Dedifferentiated amniotic fluid mesenchymal stem cell (primary cell): ENCODE results near the gene DUOX1.

Experiments used
- DNase-seq: peaks from one replicate; pipeline ENCODE4 v3.0.0-alpha.2; 2016; ENCODE audit errors: extremely low spot score

Gene DUOX1

DNA sequence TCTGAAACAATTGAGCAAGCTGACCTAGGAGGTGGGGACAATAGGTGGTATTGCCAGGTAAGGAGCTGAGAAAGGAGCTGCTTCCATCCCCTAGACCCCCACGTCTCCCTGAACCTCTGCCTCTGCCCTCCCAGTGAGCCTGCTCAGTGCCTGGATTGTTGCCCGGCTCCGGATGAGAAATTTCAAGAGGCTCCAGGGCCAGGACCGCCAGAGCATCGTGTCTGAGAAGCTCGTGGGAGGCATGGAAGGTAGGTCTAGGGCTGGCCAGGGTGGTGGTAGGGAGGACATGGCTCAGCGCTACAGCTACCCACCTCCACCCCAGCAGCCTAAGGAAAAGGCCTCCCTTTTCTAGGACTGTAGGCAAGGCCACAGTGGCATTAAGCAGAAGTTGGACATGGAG is 13.3 kb downstream of the DUOX1 start:
- DNase-seq, result no peak

DNA sequence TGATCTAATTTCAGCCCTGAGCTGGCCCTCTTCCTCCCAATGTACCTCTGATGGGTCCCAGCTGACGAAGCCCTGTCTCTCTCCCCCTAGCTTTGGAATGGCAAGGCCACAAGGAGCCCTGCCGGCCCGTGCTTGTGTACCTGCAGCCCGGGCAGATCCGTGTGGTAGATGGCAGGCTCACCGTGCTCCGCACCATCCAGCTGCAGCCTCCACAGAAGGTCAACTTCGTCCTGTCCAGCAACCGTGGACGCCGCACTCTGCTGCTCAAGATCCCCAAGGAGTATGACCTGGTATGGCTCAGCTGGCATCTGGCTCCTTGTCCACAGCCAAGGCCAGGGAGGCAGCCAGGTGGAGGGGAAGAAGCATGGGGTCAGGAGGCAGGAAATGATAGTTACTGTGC is 14.2 kb downstream of the DUOX1 start:
- DNase-seq, result no peak

DNA sequence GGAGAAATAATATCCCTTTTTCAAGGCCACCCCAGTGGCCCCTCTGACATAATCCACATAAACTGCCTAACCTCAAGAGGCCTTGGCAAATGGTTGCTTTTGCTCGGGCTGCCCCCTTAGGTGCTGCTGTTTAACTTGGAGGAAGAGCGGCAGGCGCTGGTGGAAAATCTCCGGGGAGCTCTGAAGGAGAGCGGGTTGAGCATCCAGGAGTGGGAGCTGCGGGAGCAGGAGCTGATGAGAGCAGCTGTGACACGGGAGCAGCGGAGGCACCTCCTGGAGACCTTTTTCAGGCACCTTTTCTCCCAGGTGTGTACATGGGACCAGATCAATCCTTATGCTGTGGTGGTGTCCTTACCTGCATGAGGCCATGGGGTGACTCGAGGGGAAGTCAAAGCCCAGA is 15.0 kb downstream of the DUOX1 start:
- DNase-seq, result no peak

DNA sequence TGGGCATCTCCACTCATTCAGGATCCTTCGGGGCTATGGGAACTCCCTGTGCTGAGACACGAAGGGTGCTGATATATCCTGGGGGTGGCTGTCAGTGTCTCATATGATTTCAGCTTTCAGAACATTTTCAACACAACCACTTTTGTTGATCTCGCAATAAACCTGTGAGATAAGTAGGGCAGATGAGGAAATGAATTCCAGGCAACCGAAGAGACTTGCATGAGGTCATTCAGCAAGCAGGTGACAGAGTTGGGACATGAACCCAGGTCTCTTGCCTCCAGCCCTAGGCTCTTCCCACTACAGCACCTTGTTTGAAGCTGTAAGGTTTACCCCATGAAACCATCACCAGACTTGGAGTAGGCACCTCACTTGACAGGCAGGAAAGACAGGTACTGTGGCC is 16.6 kb downstream of the DUOX1 start:
- no peak for DNase-seq

DNA sequence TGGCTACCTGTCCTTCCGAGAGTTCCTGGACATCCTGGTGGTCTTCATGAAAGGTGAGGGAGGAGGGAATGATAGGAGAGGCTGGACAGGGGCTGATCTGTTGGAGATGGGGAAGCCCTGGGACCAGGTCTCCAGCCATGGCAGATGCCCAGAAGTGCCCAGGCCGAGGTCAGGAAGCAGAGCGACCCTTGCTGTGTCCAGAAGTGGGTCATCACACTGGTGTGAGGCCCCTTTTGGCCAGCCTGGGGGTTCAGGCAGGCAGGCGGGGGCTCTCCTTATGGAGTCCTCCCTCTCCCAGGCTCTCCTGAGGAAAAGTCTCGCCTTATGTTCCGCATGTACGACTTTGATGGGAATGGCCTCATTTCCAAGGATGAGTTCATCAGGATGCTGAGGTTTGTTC is 17.8 kb downstream of the DUOX1 start:
- no peak for DNase-seq

DNA sequence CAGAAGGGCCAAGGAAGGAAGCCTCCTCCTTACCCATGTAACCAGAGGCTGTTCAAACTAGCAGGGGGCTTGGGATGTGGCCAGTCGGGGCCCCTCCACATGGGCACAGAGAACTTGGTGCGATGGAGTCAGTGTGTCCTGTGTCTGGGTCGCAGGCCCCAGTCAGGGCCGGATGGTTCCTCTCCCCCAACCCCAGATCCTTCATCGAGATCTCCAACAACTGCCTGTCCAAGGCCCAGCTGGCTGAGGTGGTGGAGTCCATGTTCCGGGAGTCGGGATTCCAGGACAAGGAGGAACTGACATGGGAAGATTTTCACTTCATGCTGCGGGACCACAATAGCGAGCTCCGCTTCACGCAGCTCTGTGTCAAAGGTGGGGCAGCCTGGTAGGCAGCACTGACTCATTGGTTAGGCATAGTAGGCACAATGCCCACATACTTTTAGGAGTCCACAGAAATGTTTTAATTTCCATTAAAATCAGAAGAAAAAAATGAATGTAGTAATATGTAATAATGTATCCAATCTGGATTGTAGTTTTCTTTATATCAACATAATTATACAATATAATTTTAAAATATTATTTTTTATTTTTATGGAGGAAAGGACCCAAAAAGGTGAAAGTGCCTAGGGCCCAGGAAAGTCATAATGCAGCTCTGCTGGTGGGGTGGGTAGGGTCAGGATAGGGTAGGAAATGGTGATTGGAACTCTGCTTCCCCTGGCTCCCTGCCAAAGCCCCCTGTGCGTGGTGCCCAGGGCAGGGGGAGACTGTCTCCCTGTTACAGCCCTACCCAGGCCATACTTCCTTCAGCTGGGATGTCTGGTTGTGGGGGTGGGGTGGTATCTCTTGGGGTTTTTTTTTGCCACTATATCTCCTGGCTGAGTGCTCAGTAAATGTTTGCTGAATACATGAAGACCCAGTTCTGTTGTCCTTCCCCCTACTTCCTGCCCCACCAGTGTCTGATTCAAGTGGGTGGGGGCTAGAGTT is 18.6 kb downstream of the DUOX1 start:
- no peak for DNase-seq

DNA sequence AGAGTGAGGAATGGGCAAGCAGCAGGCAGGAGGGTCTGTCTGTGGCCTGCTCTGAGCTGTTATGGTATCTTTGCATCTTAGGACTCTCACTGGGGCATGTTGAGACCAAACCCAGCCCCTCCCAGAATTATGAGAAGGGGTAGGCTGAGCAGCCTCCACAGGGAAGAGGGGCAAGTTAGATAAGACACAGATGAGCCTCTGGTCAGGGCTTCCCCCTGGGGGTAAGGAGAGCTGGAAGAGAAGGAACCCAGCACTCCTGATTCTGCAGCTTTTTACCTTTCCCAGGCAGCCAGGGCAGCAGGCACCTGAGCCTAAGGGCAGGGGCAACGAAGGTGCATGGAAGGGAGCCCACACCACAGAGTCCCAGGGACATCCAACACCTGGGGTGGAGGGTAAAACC is 19.3 kb downstream of the DUOX1 start:
- no peak for DNase-seq

DNA sequence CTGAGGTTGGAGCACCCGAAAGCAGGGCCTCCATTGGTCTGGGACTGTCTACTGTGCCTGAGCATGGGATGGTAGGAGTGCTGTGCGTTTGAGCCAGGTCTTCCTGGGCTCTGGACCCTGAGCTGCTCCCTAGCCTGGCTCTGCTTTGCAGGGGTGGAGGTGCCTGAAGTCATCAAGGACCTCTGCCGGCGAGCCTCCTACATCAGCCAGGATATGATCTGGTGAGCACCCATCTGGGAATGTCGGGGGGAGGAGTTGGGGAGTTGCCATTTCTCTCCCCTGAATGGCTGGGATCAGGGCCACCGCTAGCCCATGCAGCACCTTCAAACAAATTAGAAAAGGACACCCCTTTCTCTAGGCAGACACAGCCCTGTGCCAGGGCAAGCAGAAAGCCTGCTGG is 20.7 kb downstream of the DUOX1 start:
- DNase-seq, result no peak

DNA sequence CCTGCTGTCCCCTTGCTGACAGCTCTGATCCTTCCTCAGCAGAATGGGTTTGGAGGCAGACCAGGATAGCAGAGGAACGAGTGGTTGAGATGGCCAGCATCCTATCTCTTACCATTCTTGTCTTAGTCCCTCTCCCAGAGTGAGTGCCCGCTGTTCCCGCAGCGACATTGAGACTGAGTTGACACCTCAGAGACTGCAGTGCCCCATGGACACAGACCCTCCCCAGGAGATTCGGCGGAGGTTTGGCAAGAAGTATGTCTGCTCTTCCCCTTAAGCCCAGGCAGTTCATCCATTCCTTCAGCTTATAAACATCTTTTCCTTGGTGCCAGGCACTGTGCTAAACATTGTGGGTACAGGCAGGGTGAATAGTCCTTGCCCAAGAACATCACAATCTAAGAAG is 21.2 kb downstream of the DUOX1 start:
- no peak for DNase-seq

DNA sequence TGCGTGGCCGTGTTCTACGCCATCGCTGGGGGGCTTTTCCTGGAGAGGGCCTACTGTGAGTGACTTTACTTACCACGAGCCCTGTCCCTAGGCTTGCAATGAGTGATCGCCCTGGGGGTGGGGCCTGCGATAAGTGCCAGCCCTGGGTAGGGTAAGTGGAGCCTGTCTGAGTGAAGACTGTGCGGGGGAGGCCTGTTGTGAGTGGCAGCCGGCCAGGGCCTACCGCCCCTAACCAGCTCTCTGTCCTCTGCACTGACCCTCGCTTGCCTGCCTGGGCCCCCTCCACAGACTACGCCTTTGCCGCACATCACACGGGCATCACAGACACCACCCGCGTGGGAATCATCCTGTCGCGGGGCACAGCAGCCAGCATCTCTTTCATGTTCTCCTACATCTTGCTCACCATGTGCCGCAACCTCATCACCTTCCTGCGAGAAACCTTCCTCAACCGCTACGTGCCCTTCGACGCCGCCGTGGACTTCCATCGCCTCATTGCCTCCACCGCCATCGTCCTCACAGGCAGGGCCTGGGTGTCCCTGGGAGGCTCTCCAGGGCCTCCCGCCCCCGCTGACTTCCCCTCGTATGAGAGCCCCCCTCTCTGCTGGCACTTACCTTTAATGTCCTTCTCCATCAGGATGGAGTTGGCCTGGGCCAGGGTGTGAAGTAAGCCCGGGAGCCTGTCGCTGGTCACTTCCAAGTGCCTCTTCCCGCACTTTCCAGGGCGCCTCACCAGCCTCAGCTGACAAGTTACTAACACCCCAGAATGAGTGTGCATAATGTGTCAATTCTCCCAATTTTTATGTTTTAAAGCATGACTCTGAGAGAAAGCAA is 22.4 kb downstream of the DUOX1 start:
- DNase-seq, result no peak

DNA sequence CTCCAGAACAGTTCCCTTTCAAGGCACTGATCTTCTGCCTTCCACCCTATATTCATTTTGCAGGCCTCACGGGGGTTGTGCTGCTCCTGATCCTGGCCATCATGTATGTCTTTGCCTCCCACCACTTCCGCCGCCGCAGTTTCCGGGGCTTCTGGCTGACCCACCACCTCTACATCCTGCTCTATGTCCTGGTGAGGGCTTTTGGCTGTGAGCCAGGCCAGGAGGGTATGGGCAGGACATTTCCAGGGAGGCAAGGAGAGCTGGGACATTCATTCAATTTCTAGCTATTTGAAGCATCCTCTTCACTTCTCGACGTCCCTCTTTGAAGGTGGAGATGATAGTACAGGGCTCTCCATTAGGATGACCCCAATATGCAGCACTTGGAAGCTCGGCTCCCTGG is 25.9 kb downstream of the DUOX1 start:
- no peak for DNase-seq

DNA sequence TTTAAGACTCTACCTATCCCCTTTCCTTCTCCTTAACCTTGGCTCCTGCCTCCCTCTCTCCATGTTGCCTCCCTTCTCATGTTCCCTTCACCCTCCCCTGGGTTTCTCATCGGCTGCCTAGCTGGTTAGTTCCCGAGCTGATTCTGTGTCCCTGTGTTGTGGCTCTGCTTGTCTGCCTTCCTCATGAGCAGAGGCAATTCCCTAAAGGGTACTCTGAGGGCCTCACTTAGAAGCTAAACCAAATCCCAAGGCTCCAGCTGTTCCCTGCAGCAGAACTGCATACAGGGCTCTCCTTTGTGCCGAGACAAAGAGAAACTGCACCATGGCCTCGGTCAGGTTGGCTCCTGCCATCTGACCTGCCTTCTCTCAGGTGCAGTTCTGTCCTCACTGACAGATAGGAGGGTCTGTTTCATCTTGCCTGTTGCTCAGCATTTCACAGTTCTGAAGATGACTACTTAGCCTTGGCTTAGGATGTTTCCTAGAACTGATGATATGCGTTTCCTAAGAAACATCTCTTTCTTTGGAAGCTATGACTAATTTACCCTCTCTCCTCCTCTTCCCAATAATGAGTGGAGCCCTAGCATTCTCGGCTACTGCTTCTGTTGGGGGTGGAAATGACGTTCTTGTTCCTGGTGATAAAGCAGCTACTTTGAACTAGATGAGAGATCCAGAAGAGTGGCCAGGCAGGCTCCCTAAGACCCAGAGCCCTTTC is 27.1 kb downstream of the DUOX1 start:
- DNase-seq, result no peak

DNA sequence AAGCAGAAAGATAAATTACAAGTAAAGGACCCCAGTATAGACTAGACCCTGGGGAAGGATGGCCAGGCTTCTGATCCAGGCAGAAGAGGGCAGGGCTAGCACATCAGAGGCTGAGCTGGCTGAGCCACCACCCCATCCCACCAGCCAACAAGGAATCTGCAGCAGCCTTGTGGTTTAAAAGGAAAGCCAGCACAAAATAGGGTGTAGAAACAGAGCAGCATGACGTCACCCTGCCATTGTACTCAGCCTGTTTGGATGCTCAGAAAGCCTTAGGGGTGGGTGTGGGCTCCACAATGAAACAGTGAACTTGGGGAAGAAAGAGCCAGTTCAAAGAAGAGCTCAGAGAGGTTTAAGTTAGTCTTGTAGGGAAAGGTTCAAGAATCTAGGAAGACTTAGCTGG is 28.2 kb downstream of the DUOX1 start:
- peak; percentile 74 for DNase-seq

DNA sequence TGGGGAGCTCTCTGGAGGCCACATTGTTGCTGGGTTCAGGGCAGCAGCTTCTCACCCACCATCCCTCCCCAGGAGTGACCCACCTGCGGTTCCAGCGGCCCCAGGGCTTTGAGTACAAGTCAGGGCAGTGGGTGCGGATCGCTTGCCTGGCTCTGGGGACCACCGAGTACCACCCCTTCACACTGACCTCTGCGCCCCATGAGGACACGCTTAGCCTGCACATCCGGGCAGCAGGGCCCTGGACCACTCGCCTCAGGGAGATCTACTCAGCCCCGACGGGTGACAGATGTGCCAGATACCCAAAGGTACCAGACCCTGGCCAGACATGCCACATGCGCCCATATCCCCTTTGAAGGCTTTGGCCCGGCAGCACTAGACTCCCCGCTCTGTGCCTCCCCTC is 31.9 kb downstream of the DUOX1 start:
- no peak for DNase-seq

DNA sequence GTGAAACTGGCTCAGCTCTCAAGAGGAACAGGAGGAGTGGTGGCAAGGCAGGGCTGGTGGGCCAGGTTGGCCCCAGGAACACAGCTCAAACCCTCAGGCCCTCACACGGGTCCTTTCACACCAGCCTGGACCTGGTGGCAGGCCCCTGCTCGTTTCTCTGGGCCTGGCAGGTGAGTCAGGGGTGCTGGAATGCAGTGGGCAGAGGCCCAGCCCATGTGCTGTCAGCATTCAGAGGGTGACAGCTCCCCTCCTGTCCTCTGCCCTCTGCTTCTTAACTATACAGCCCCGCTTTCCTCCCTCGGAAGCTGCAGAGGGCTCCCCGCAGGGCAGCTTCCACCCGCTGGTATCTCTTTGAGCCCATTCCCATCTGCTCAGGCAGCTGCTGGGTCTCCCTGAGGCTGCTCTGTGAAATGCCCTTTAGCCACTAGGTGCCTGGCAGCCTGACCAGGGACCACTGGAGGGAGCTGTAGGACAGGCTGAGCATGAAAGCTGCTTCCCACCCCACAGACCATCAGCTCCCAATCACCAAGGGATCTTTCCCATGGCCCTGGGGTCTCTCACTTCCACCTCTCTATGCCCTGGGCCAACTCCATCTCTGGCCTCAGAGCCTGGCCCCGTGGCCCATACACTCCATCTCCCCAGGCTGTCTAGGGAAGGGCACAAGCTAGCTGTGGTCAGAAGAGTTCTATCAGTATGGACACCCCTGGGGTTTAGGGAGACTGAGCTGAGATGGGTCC is 33.1 kb downstream of the DUOX1 start:
- peak; percentile 71 for DNase-seq

DNA sequence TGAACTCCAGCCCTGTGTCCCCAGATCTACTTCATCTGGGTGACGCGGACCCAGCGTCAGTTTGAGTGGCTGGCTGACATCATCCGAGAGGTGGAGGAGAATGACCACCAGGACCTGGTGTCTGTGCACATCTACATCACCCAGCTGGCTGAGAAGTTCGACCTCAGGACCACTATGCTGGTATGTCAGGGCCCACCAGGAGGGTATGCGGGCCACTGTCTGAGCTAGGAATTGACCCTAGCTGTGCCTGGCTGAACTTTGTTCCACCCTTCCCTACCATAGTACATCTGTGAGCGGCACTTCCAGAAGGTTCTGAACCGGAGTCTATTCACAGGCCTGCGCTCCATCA is 33.7 kb downstream of the DUOX1 start:
- no peak for DNase-seq

DNA sequence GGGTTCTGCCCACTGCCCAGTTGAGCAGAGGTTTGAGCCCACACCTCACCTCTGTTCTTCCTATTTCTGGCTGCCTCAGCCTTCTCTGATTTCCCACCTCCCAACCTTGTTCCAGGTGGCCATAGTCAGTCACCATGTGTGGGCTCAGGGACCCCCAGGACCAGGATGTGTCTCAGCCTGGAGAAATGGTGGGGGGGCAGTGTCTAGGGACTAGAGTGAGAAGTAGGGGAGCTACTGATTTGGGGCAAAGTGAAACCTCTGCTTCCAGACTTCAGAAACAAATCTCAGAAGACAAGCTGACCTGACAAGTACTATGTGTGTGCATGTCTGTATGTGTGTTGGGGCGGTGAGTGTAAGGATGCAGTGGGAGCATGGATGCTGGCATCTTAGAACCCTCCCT is 35.1 kb downstream of the DUOX1 start:
- DNase-seq, result no peak

DNA sequence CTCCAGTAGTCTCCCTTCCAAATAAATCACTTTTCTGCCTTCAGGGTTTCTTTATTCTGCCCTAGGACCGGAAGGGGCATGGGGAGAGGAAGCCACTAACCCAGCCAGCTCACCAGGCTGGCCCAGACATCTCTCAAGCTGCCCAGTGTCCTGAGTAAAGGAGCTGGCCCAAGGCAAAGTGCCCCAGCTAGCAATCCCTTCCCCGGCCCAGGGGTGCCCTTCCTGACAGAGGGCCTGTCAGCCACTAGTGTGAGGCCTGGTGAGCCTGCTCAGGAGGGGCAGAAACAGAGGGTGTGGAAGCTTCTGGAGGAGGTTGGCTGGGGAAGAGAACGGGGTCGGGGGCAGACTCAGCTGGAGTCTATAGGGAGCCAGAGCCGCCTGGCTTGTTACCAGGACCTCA is 35.7 kb downstream of the DUOX1 start:
- DNase-seq, result no peak

DNA sequence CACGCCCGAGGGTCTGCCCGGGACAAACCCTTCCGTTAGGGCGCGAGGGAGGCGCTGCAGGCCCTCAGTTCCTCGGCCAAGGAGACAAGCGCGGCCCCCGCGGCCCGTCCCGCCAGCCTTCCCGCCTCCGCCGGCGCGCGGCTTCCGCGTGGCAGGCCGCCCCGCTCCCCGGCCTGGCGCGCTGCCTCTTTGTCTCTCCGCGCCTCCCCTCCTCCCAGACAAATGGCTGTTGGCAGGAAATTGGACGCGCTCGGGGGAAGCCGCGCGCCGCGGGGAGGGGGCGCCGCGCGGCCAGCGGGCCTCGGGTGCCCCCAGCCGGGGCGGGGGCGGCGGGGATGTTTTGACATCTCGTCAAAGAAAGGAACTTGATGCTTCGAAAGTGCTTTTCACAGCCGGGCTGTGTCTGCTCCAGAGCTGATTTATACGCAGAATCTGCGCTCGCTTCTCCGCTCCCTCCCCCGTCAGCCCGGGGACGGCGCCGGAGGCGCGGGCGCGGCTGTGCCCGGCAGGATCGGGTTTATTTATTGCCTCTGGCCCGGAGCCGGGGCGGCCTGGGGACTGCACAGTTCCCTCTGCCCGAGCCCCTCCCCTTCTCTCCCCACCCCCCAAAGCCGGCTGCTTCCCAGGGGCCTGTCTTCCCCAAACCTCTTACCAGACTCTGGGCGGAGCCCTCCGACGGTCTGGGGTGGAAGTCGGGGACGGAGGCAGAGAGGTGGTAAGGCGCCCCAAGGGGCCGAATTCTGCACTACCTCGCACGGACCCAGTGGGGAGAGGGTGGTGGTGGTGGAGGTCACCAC is 37.2 kb downstream of the DUOX1 start:
- DNase-seq, result peak; percentile 77

DNA sequence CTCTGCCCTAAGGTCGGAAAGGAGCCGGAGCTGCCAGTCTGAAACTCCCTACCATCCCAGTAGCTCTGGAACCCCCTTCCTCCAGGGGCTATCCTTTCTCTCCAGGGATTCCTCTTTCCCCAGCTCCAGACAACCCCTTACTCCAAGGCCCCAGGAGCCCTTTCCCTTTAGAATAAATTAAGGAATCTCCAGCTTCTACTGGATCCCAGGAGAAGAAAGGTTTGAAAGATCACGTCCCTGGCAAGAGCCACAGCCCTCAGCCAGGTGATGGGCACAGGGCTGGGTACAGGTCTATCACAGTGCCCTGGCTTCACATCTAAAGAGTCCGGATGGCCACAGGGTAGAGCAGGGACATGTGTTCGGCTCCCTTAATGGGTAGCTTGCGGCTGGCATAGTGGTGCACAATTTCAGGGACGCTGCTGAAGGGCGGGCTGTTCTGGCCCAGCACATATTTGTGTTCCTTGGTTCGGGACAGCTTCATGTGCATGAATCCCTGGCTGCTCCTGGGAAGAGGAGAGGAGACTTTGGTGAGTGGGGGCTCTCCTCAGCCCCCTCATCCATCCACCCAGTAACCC is 37.9 kb downstream of the DUOX1 start:
- no peak for DNase-seq

DNA sequence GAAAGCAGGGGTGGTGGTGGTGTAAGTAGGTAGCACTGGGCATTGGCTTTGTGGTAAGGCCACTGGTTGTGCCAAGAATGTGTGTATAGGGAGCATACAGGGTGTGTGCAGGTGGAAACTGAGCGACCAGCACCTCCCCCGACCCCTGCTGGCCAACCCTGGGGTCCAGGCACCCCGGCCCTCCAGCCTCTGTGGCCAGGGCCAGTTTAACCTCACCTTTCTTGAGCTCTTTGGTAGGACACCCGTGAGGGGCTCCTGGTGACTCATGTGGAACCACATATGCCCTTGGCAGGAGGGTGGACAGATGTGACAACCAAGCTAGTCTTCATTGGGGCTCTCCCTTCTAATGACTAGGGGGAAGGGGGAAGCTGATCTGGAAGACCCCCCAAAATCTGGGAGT is 38.5 kb downstream of the DUOX1 start:
- no peak for DNase-seq
